Stimulated activated CD8-positive, alpha-beta memory T cell treated with anti-CD3 and anti-CD28 coated beads, Interleukin-15, amount 100 ng/mL, for 4 hours (primary cell): ENCODE data around the gene SWI5.
"Not testable (repeated sequence)": the region's sequence is repeated elsewhere in the genome, so short reads cannot be mapped to it uniquely, and the experiment has no call there.

Experiments
- DNase-seq, 2 donors: peaks; one replicate each; pipeline ENCODE4 v3.0.0-alpha.2; 2020; ENCODE audit warnings: low read depth in 2 of 2

SWI5 gene

GRCh38 chr9:128279088-128280073 is 3.3 kb downstream of the SWI5 start:
- not testable (repeated sequence) for DNase-seq

- DNase-seq = no peak
These were observed 4.1 kb downstream of the SWI5 start for GRCh38 chr9:128280084-128280622.

GRCh38 chr9:128282500-128282899 is 6.4 kb downstream of the SWI5 start:
- DNase-seq = no peak

- DNase-seq = no peak
These were observed 9.1 kb downstream of the SWI5 start for GRCh38 chr9:128285033-128285784.

- no peak for DNase-seq
These were observed 10.4 kb downstream of the SWI5 start for GRCh38 chr9:128286440-128286839.

GRCh38 chr9:128288273-128289004 is 12.4 kb downstream of the SWI5 start:
- DNase-seq = no peak

GRCh38 chr9:128292009-128292408 is 15.9 kb downstream of the SWI5 start:
- DNase-seq = no peak

- DNase-seq = no peak
These were observed 17.0 kb downstream of the SWI5 start for GRCh38 chr9:128293091-128293490.

- DNase-seq = no peak
These were observed 18.1 kb downstream of the SWI5 start for GRCh38 chr9:128294142-128294541.

- DNase-seq = no peak
These were observed 20.5 kb downstream of the SWI5 start for GRCh38 chr9:128296340-128297220.

- no peak for DNase-seq
These were observed 21.2 kb downstream of the SWI5 start for GRCh38 chr9:128297221-128297773.

GRCh38 chr9:128298535-128299482 is 22.7 kb downstream of the SWI5 start:
- no peak for DNase-seq

- no peak for DNase-seq
These were observed 28.3 kb downstream of the SWI5 start for GRCh38 chr9:128304136-128304970.

GRCh38 chr9:128304971-128305288 is 28.9 kb downstream of the SWI5 start:
- DNase-seq = no peak

GRCh38 chr9:128309551-128309950 is 33.5 kb downstream of the SWI5 start:
- DNase-seq = no peak

GRCh38 chr9:128310461-128310860 is 34.4 kb downstream of the SWI5 start:
- no peak for DNase-seq

GRCh38 chr9:128314697-128315096 is 38.6 kb downstream of the SWI5 start:
- DNase-seq = no peak

GRCh38 chr9:128316421-128316820 is 40.3 kb downstream of the SWI5 start:
- DNase-seq = no peak

- no peak for DNase-seq
These were observed 41.6 kb downstream of the SWI5 start for GRCh38 chr9:128317629-128318028.
